ENCODE data around the gene CBX5. TPM values are rescaled to one million over a fixed set of nuclear protein-coding genes. Genes with fewer than 3 reads are reported as not detected.

CBX5 gene
- total and polyA plus RNA-seq, 2 donors, result 8.4 to 48.1 TPM

- Histone ChIP-seq H3K4me3 (ENCODE audit: low read length in 2 of 2) (no peak overlapping the region), H3K27me3 (ENCODE audit: control insufficient read depth in 2 of 2, insufficient read depth in 1 of 2, low read length in 1 of 2) (peaks cover 9 to 19% of the 10 kb centered on the region in 2 donors), H3K9me3 (ENCODE audit: control insufficient read depth in 2 of 2, insufficient read depth in 1 of 2, low read length in 1 of 2) (peaks cover 0 to 3% of the 10 kb centered on the region in 2 donors), H3K27ac (ENCODE audit: low read depth in 1 of 2, low read length in 1 of 2) (no peak overlapping the region), H3K36me3 (ENCODE audit: control insufficient read depth in 2 of 2, insufficient read depth in 2 of 2, low read length in 1 of 2) (no peaks in the 10 kb centered on the region), H3K4me1 (ENCODE audit: control insufficient read depth in 2 of 2, insufficient read depth in 2 of 2, low read length in 2 of 2) (peaks cover 0 to 11% of the 10 kb centered on the region in 2 donors)
- 99% methylated on average over 1 of the region's 1 CpG for WGBS
- no peak for DNase-seq (ENCODE audit: low read depth in 6 of 9, low spot score in 9 of 9)
These were observed 57.3 kb downstream of the CBX5 start for GRCh38 chr12:54222609-54223008.

- H3K4me1 ChIP-seq (ENCODE audit: control insufficient read depth in 2 of 2, insufficient read depth in 2 of 2, low read length in 2 of 2), result peaks cover 10 to 23% of the 10 kb centered on the region in 2 donors
- H3K27me3 ChIP-seq (ENCODE audit: control insufficient read depth in 2 of 2, insufficient read depth in 1 of 2, low read length in 1 of 2), result peaks cover 15 to 31% of the 10 kb centered on the region in 2 donors
- no peak overlapping the region for H3K4me3 ChIP-seq (ENCODE audit: low read length in 2 of 2)
- H3K36me3 ChIP-seq (ENCODE audit: control insufficient read depth in 2 of 2, insufficient read depth in 2 of 2, low read length in 1 of 2), result no peaks in the 10 kb centered on the region
- H3K9me3 ChIP-seq (ENCODE audit: control insufficient read depth in 2 of 2, insufficient read depth in 1 of 2, low read length in 1 of 2), result peaks cover 0 to 7% of the 10 kb centered on the region in 2 donors
- no peak overlapping the region for H3K27ac ChIP-seq (ENCODE audit: low read depth in 1 of 2, low read length in 1 of 2)
- no peak for DNase-seq (ENCODE audit: low read depth in 6 of 9, low spot score in 9 of 9)
- WGBS, result 84% methylated on average over 6 of the region's 6 CpGs
These were observed 58.4 kb downstream of the CBX5 start for GRCh38 chr12:54221402-54221984.

GRCh38 chr12:54220567-54220966 lies 59.4 kb downstream of the CBX5 start:
- Histone ChIP-seq H3K9me3 (ENCODE audit: control insufficient read depth in 2 of 2, insufficient read depth in 1 of 2, low read length in 1 of 2) (peaks cover 0 to 7% of the 10 kb centered on the region in 2 donors), H3K4me3 (ENCODE audit: low read length in 2 of 2) (no peak overlapping the region), H3K36me3 (ENCODE audit: control insufficient read depth in 2 of 2, insufficient read depth in 2 of 2, low read length in 1 of 2) (no peaks in the 10 kb centered on the region), H3K27me3 (ENCODE audit: control insufficient read depth in 2 of 2, insufficient read depth in 1 of 2, low read length in 1 of 2) (peaks cover 24 to 40% of the 10 kb centered on the region in 2 donors), H3K4me1 (ENCODE audit: control insufficient read depth in 2 of 2, insufficient read depth in 2 of 2, low read length in 2 of 2) (peaks cover 18 to 32% of the 10 kb centered on the region in 2 donors), H3K27ac (ENCODE audit: low read depth in 1 of 2, low read length in 1 of 2) (no peak overlapping the region)
- no peak for DNase-seq (ENCODE audit: low read depth in 6 of 9, low spot score in 9 of 9)
- 71% methylated on average over 7 of the region's 7 CpGs for WGBS

- DNase-seq (ENCODE audit: low read depth in 6 of 9, low spot score in 9 of 9), result peak in 7 of 9 donors; percentile 51 to 82 (median 62)
- Histone ChIP-seq H3K4me3 (ENCODE audit: low read length in 2 of 2) (no peak overlapping the region), H3K27me3 (ENCODE audit: control insufficient read depth in 2 of 2, insufficient read depth in 1 of 2, low read length in 1 of 2) (peaks cover 26 to 44% of the 10 kb centered on the region in 2 donors), H3K27ac (ENCODE audit: low read depth in 1 of 2, low read length in 1 of 2) (no peak overlapping the region), H3K9me3 (ENCODE audit: control insufficient read depth in 2 of 2, insufficient read depth in 1 of 2, low read length in 1 of 2) (peaks cover 0 to 7% of the 10 kb centered on the region in 2 donors), H3K4me1 (ENCODE audit: control insufficient read depth in 2 of 2, insufficient read depth in 2 of 2, low read length in 2 of 2) (peaks cover 18 to 32% of the 10 kb centered on the region in 2 donors), H3K36me3 (ENCODE audit: control insufficient read depth in 2 of 2, insufficient read depth in 2 of 2, low read length in 1 of 2) (no peaks in the 10 kb centered on the region)
- 59% methylated on average over 8 of the region's 8 CpGs for WGBS
These were observed 59.8 kb downstream of the CBX5 start for GRCh38 chr12:54220092-54220557.

GRCh38 chr12:54217774-54218241 lies 62.1 kb downstream of the CBX5 start:
- Histone ChIP-seq H3K9me3 (ENCODE audit: control insufficient read depth in 2 of 2, insufficient read depth in 1 of 2, low read length in 1 of 2) (peaks cover 0 to 7% of the 10 kb centered on the region in 2 donors), H3K4me1 (ENCODE audit: control insufficient read depth in 2 of 2, insufficient read depth in 2 of 2, low read length in 2 of 2) (peaks cover 18 to 42% of the 10 kb centered on the region in 2 donors), H3K27ac (ENCODE audit: low read depth in 1 of 2, low read length in 1 of 2) (no peak overlapping the region), H3K27me3 (ENCODE audit: control insufficient read depth in 2 of 2, insufficient read depth in 1 of 2, low read length in 1 of 2) (peaks cover 26 to 66% of the 10 kb centered on the region in 2 donors), H3K4me3 (ENCODE audit: low read length in 2 of 2) (peak overlapping the region in 1 of 2 donors; percentile 12), H3K36me3 (ENCODE audit: control insufficient read depth in 2 of 2, insufficient read depth in 2 of 2, low read length in 1 of 2) (no peaks in the 10 kb centered on the region)
- DNase-seq (ENCODE audit: low read depth in 6 of 9, low spot score in 9 of 9), result peak in 1 of 9 donors; percentile 40
- 24% methylated on average over 39 of the region's 39 CpGs for WGBS

GRCh38 chr12:54216797-54217661 lies 62.9 kb downstream of the CBX5 start:
- peak; percentile 69 to 93 (median 82) for DNase-seq (ENCODE audit: low read depth in 6 of 9, low spot score in 9 of 9)
- Histone ChIP-seq H3K27me3 (ENCODE audit: control insufficient read depth in 2 of 2, insufficient read depth in 1 of 2, low read length in 1 of 2) (peaks cover 26 to 71% of the 10 kb centered on the region in 2 donors), H3K36me3 (ENCODE audit: control insufficient read depth in 2 of 2, insufficient read depth in 2 of 2, low read length in 1 of 2) (no peaks in the 10 kb centered on the region), H3K9me3 (ENCODE audit: control insufficient read depth in 2 of 2, insufficient read depth in 1 of 2, low read length in 1 of 2) (peaks cover 0 to 7% of the 10 kb centered on the region in 2 donors), H3K4me1 (ENCODE audit: control insufficient read depth in 2 of 2, insufficient read depth in 2 of 2, low read length in 2 of 2) (peaks cover 18 to 42% of the 10 kb centered on the region in 2 donors), H3K4me3 (ENCODE audit: low read length in 2 of 2) (peak overlapping the region; percentile 12 to 22), H3K27ac (ENCODE audit: low read depth in 1 of 2, low read length in 1 of 2) (peak overlapping the region in 1 of 2 donors; percentile 8)
- under 1% methylated on average over 34 of the region's 34 CpGs for WGBS

- peaks cover 26 to 80% of the 10 kb centered on the region in 2 donors for H3K27me3 ChIP-seq (ENCODE audit: control insufficient read depth in 2 of 2, insufficient read depth in 1 of 2, low read length in 1 of 2)
- 5% methylated on average over 31 of the region's 31 CpGs for WGBS
- DNase-seq (ENCODE audit: low read depth in 6 of 9, low spot score in 9 of 9), result peak in 1 of 9 donors; percentile 15
- H3K36me3 ChIP-seq (ENCODE audit: control insufficient read depth in 2 of 2, insufficient read depth in 2 of 2, low read length in 1 of 2), result no peaks in the 10 kb centered on the region
- peak overlapping the region in 1 of 2 donors; percentile 8 for H3K27ac ChIP-seq (ENCODE audit: low read depth in 1 of 2, low read length in 1 of 2)
- H3K9me3 ChIP-seq (ENCODE audit: control insufficient read depth in 2 of 2, insufficient read depth in 1 of 2, low read length in 1 of 2), result peaks cover 0 to 7% of the 10 kb centered on the region in 2 donors
- H3K4me1 ChIP-seq (ENCODE audit: control insufficient read depth in 2 of 2, insufficient read depth in 2 of 2, low read length in 2 of 2), result peaks cover 18 to 42% of the 10 kb centered on the region in 2 donors
- H3K4me3 ChIP-seq (ENCODE audit: low read length in 2 of 2), result peak overlapping the region; percentile 8 to 22
These were observed 63.7 kb downstream of the CBX5 start for GRCh38 chr12:54215989-54216796.

- WGBS, result 20% methylated on average over 33 of the region's 33 CpGs
- Histone ChIP-seq H3K36me3 (ENCODE audit: control insufficient read depth in 2 of 2, insufficient read depth in 2 of 2, low read length in 1 of 2) (no peaks in the 10 kb centered on the region), H3K4me1 (ENCODE audit: control insufficient read depth in 2 of 2, insufficient read depth in 2 of 2, low read length in 2 of 2) (peaks cover 18 to 36% of the 10 kb centered on the region in 2 donors), H3K4me3 (ENCODE audit: low read length in 2 of 2) (no peak overlapping the region), H3K27ac (ENCODE audit: low read depth in 1 of 2, low read length in 1 of 2) (no peak overlapping the region), H3K27me3 (ENCODE audit: control insufficient read depth in 2 of 2, insufficient read depth in 1 of 2, low read length in 1 of 2) (peaks cover 26 to 94% of the 10 kb centered on the region in 2 donors), H3K9me3 (ENCODE audit: control insufficient read depth in 2 of 2, insufficient read depth in 1 of 2, low read length in 1 of 2) (peaks cover 0 to 7% of the 10 kb centered on the region in 2 donors)
- DNase-seq (ENCODE audit: low read depth in 6 of 9, low spot score in 9 of 9), result peak; percentile 65 to 94 (median 84)
These were observed 65.1 kb downstream of the CBX5 start for GRCh38 chr12:54214553-54215406.

All from thymus (tissue), 11 donors.